Osteoblast (primary cell): Measurements from ENCODE around the gene C7orf33. TPM values are rescaled to one million over a fixed set of nuclear protein-coding genes. Genes with fewer than 3 reads are reported as not detected.
"Not testable (repeated sequence)": the region's sequence is repeated elsewhere in the genome, so short reads cannot be mapped to it uniquely, and the experiment has no call there.

Experiments
- DNase-seq: peaks from one replicate; pipeline ENCODE4 v3.0.0; 2011; ENCODE audit warnings: low spot score, mixed read lengths; ENCODE audit not compliant: insufficient read length; ENCODE audit errors: missing footprints
- H2AFZ ChIP-seq: 2 replicates; pipeline ENCODE4 v1.6.0; 2011; ENCODE audit warnings: mild to moderate bottlenecking, low read length
- H3K27ac ChIP-seq: 2 replicates; pipeline ENCODE4 v1.5.1; 2011; ENCODE audit warnings: mild to moderate bottlenecking, low read depth, low read length, moderate library complexity
- H3K27me3 ChIP-seq: 2 replicates; pipeline ENCODE4 v1.6.0; 2012; ENCODE audit warnings: mild to moderate bottlenecking, control low read depth, inconsistent platforms, low read length, moderate library complexity; ENCODE audit not compliant: insufficient read depth
- H3K36me3 ChIP-seq: 2 replicates; pipeline ENCODE4 v1.5.1; 2011; ENCODE audit warnings: mild to moderate bottlenecking, low read length, control low read depth, moderate library complexity; ENCODE audit not compliant: insufficient read depth
- H3K4me1 ChIP-seq: 2 replicates; pipeline ENCODE4 v1.5.1; 2011; ENCODE audit warnings: mild to moderate bottlenecking, low read length, control low read depth, moderate library complexity; ENCODE audit not compliant: insufficient read depth
- H3K4me2 ChIP-seq: 2 replicates; pipeline ENCODE4 v1.6.0; 2011; ENCODE audit warnings: mild to moderate bottlenecking, low read length; ENCODE audit not compliant: insufficient read depth
- H3K4me3 ChIP-seq: fragments of 200-600 bp; sonication (generic); 3 replicates; pipeline ENCODE4 v1.5.1; 2012; ENCODE audit warnings: mild to moderate bottlenecking, low read length, inconsistent platforms; ENCODE audit not compliant: insufficient read depth
- H3K79me2 ChIP-seq: 2 replicates; pipeline ENCODE4 v1.6.0; 2012; ENCODE audit warnings: mild to moderate bottlenecking, low read length, control low read depth, inconsistent platforms; ENCODE audit not compliant: insufficient read depth
- H3K9me3 ChIP-seq: 2 replicates; pipeline ENCODE4 v1.5.1; 2011; ENCODE audit warnings: low read depth, low read length, control low read depth
- H4K20me1 ChIP-seq: 2 replicates; pipeline ENCODE4 v1.6.0; 2012; ENCODE audit warnings: mild to moderate bottlenecking, low read length, control low read depth; ENCODE audit not compliant: insufficient read depth
- CTCF ChIP-seq: IDR thresholded peaks from 2 replicates; pipeline ENCODE4 v1.5.1; 2011; ENCODE audit warnings: mild to moderate bottlenecking, low read depth, low read length, moderate library complexity; ENCODE audit errors: extremely low read depth
- total RNA-seq: library from RNA; depleted of rRNA; stranded (reverse); fragments of >200 nt; gene quantifications from 2 replicates; pipeline ENCODE4 v1.2.3, GENCODE V29; 2012

Gene C7orf33
- total RNA-seq, 1 donor = not detected

DNA sequence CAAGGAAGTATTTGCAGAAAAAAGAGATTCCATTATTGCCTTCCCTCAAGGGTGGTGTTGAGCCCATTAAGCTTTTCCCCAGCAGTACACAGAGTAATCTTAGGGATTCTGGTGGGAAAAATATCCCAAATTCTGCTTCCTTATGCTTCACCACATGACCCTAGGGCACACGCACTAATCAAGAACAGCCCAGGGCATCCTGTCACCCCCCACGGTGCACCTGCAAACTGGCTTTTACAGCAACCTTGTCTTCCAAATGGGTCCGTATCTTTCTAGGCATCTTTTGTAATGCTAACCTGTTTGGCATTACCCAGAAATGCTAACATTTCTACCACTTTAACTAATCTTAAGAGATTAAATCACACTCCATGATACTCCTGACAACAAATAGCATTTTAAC lies 926 bp upstream of the C7orf33 start:
- no peak for TF ChIP-seq CTCF

GRCh38 chr7:148596354-148596753 lies 5.8 kb downstream of the C7orf33 start:
- not testable (repeated sequence) for DNase-seq, H3K79me2 ChIP-seq, H3K4me3 ChIP-seq, H3K27me3 ChIP-seq, H3K36me3 ChIP-seq, H3K27ac ChIP-seq, H3K4me1 ChIP-seq, H4K20me1 ChIP-seq, H2AFZ ChIP-seq, H3K4me2 ChIP-seq, H3K9me3 ChIP-seq

More for the DNA sequence above, 926 bp upstream of the C7orf33 start:
- no peak overlapping the region for H2AFZ ChIP-seq
- H3K36me3 ChIP-seq = no peaks in the 10 kb centered on the region
- H3K4me1 ChIP-seq = no peaks in the 10 kb centered on the region
- H3K27ac ChIP-seq = no peak overlapping the region
- no peak overlapping the region for H3K4me3 ChIP-seq
- H3K79me2 ChIP-seq = no peaks in the 10 kb centered on the region
- H3K4me2 ChIP-seq = no peak overlapping the region
- DNase-seq = no peak
- H3K27me3 ChIP-seq = peaks cover 21% of the 10 kb centered on the region
- H4K20me1 ChIP-seq = no peaks in the 10 kb centered on the region
- no peaks in the 10 kb centered on the region for H3K9me3 ChIP-seq

GRCh38 chr7:148598351-148598750 lies 7.8 kb downstream of the C7orf33 start:
- no peaks in the 10 kb centered on the region for H3K79me2 ChIP-seq
- no peaks in the 10 kb centered on the region for H3K9me3 ChIP-seq
- no peaks in the 10 kb centered on the region for H3K36me3 ChIP-seq
- no peaks in the 10 kb centered on the region for H3K4me1 ChIP-seq
- H3K27ac ChIP-seq = no peak overlapping the region
- no peak overlapping the region for H3K4me3 ChIP-seq
- H3K27me3 ChIP-seq = no peaks in the 10 kb centered on the region
- no peaks in the 10 kb centered on the region for H4K20me1 ChIP-seq
- H3K4me2 ChIP-seq = no peak overlapping the region
- H2AFZ ChIP-seq = no peak overlapping the region
- no peak for TF ChIP-seq CTCF
- DNase-seq = no peak

GRCh38 chr7:148605350-148605749 lies 14.8 kb downstream of the C7orf33 start:
- Histone ChIP-seq H3K79me2 (no peaks in the 10 kb centered on the region), H3K36me3 (no peaks in the 10 kb centered on the region), H3K4me3 (no peak overlapping the region), H4K20me1 (no peaks in the 10 kb centered on the region), H3K27ac (no peak overlapping the region), H3K27me3 (no peaks in the 10 kb centered on the region), H2AFZ (no peak overlapping the region), H3K9me3 (peaks cover 3% of the 10 kb centered on the region), H3K4me2 (no peak overlapping the region), H3K4me1 (no peaks in the 10 kb centered on the region)
- no peak for DNase-seq
- no peak for TF ChIP-seq CTCF
